HG03521 (cell line): ENCODE results near the gene ZHX3.
"Not testable (repeated sequence)": the region's sequence is repeated elsewhere in the genome, so short reads cannot be mapped to it uniquely, and the experiment has no call there.

Source experiments
- ATAC-seq: cut with Tn5 transposase; IDR thresholded peaks from one replicate; pipeline ENCODE4 v1.9.1; 2021; ENCODE audit warnings: mild to moderate bottlenecking, moderate library complexity; ENCODE audit not compliant: unreplicated experiment

The ZHX3 gene

GRCh38 chr20:41139227-41140093, 178.1 kb downstream of the ZHX3 start:
- no peak for ATAC-seq

GRCh38 chr20:41138475-41139226, 178.9 kb downstream of the ZHX3 start:
- no peak for ATAC-seq

GRCh38 chr20:41137614-41138474, 179.7 kb downstream of the ZHX3 start:
- peak; percentile 13 for ATAC-seq

DNA sequence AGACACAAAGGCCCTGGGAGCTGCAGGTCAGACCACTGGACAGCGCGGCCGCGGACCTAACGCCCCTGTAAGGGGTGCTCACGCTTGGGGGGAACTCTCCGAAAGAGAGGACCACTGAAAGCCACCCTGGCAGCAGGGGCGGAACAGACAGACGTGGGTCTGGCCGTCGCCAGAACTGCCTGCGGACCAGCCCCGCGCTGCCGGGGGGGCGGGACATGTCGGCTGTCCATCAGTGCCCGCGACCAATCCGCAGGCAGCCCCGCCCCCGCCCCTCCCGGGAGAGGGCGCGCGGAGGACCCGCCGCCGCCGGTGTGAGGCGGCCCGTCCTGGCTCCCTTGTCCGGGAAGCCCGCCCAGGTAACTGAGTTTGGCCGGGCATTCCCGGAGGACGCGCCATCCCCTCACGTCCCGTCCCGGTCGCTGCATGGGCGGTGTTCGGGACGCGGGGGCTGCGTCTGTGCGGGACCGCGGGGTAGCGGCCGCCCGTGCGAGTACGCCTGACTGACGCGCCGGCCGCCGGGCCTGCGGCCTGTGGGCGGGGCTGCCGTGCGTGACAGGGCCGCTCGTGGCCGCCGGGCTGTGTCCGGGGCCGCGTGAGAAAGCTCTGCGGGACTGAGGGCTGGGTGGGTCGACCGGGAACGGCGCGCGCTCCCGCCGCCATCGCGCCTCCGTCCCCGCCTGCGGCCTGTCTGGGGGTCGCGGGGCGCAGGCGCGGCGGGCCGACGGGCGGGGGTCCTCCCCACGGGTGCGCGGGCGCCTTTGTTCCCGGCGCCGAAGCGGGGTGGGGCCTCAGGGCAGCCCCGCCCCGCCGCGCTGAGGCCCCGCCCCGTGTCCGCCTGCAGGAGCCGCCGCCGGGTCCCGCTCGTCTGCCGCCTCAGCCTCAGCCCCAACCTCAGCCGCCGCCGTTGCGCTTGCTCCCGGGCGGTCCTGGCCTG, 180.6 kb downstream of the ZHX3 start, which contains the start of gene PLCG1:
Gene PLCG1 (plus strand): TSS at position 864 of the 934 bp plus-strand sequence. CDS start 99 bp downstream, outside the sequence.
- ATAC-seq, result peak; percentile 60

- ATAC-seq, result no peak
Observed at GRCh38 chr20:41135888-41136679, 181.4 kb downstream of the ZHX3 start.

- no peak for ATAC-seq
Observed at GRCh38 chr20:41135187-41135887, 182.2 kb downstream of the ZHX3 start.

- no peak for ATAC-seq
Observed at GRCh38 chr20:41134362-41135186, 183.0 kb downstream of the ZHX3 start.

GRCh38 chr20:41133709-41134361, 183.7 kb downstream of the ZHX3 start:
- peak; percentile 28 for ATAC-seq

DNA sequence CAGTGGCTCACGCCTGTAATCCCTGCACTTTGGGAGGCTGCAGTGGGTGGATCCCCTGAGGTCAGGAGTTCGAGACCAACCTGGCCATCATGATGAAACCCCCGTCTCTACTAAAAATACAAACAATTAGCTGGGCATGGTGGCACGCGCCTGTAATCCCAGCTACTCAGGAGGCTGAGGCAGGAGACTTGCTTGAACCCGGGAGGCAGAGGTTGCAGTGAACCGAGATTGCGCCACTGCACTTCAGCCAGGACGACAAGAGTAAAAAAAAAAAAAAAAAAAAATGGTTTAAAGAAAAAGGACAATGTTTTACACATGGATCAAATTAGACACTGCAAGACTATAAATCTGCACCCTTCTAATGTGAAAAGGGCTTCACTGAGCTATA, 185.1 kb downstream of the ZHX3 start:
- not testable (repeated sequence) for ATAC-seq

- ATAC-seq, result no peak
Observed at GRCh38 chr20:41131594-41132387, 185.7 kb downstream of the ZHX3 start.
